Measurements from ENCODE around the gene DNAJB6. TPM values are rescaled to one million over a fixed set of nuclear protein-coding genes. Genes with fewer than 3 reads are reported as not detected.

The DNAJB6 gene
- total and polyA plus RNA-seq, 7 experiments from 2014 or later = 79.8 to 219 (median 114) TPM

GRCh38 chr7:157306846-157307838 is 29.7 kb upstream of the DNAJB6 start:
- Mint-ChIP-seq H3K27me3 (no peaks in the 10 kb centered on the region), H3K4me3 (no peak overlapping the region), H3K4me1 (peaks cover 10 to 36% (median 14%) of the 10 kb centered on the region in 7 donors), H3K27ac (peak overlapping the region in 2 of 9 donors; percentile 11 to 65), H3K36me3 (no peaks in the 10 kb centered on the region), H3K9me3 (peaks cover 0 to 1% (median 0%) of the 10 kb centered on the region in 11 donors)
- H3K4me3 ChIP-seq (ENCODE audit: low read length) = no peak overlapping the region
- intact Hi-C loops (cut with micrococcal nuclease) = no loop called here
- no peak overlapping the region for H3K27ac ChIP-seq (ENCODE audit: low read depth, low read length)
- POLR2A ChIA-PET = interaction anchor here (0.6 kb wide), 1 partner anchor 360 kb away, joined by 3 read pairs; no protein-coding TSS in a partner anchor
- no peak for DNase-seq
- no peaks in the 10 kb centered on the region for H3K27me3 ChIP-seq (ENCODE audit: control insufficient read depth in 2 of 2, insufficient read depth in 2 of 2, low read length in 2 of 2)
- H3K4me1 ChIP-seq (ENCODE audit: control insufficient read depth in 2 of 2, insufficient read depth in 2 of 2, low read length in 2 of 2) = peaks cover 0 to 7% of the 10 kb centered on the region in 2 donors
- H3K36me3 ChIP-seq (ENCODE audit: control insufficient read depth in 2 of 3, insufficient read depth in 3 of 3, low read length in 3 of 3) = no peaks in the 10 kb centered on the region
- no peaks in the 10 kb centered on the region for H3K9me3 ChIP-seq (ENCODE audit: control insufficient read depth in 2 of 3, low read length in 3 of 3)
- ATAC-seq = no peak
- CTCF ChIA-PET = no interaction called here

- intact Hi-C loops (cut with micrococcal nuclease) = no loop called here
- Mint-ChIP-seq H3K27ac (no peak overlapping the region), H3K27me3 (no peaks in the 10 kb centered on the region), H3K4me1 (peaks cover 0 to 24% (median 2%) of the 10 kb centered on the region in 7 donors), H3K9me3 (peaks cover 0 to 1% (median 0%) of the 10 kb centered on the region in 11 donors), H3K36me3 (no peaks in the 10 kb centered on the region), H3K4me3 (no peak overlapping the region)
- no peaks in the 10 kb centered on the region for H3K27me3 ChIP-seq (ENCODE audit: control insufficient read depth in 2 of 2, insufficient read depth in 2 of 2, low read length in 2 of 2)
- no peak overlapping the region for H3K4me3 ChIP-seq (ENCODE audit: low read length)
- CTCF ChIA-PET = interaction anchor here (0.6 kb wide), 1 partner anchor 41 kb away, joined by 3 read pairs; no protein-coding TSS in a partner anchor
- H3K4me1 ChIP-seq (ENCODE audit: control insufficient read depth in 2 of 2, insufficient read depth in 2 of 2, low read length in 2 of 2) = no peaks in the 10 kb centered on the region
- H3K9me3 ChIP-seq (ENCODE audit: control insufficient read depth in 2 of 3, low read length in 3 of 3) = no peaks in the 10 kb centered on the region
- POLR2A ChIA-PET = no interaction called here
- DNase-seq = no peak
- H3K27ac ChIP-seq (ENCODE audit: low read depth, low read length) = no peak overlapping the region
- no peaks in the 10 kb centered on the region for H3K36me3 ChIP-seq (ENCODE audit: control insufficient read depth in 2 of 3, insufficient read depth in 3 of 3, low read length in 3 of 3)
- ATAC-seq = no peak
Measured at GRCh38 chr7:157309988-157310668, 26.7 kb upstream of the DNAJB6 start.

- no peak for ATAC-seq
- no peaks in the 10 kb centered on the region for H3K4me1 ChIP-seq (ENCODE audit: control insufficient read depth in 2 of 2, insufficient read depth in 2 of 2, low read length in 2 of 2)
- no peaks in the 10 kb centered on the region for H3K27me3 Mint-ChIP-seq
- ChIA-PET CTCF (no interaction called here), POLR2A (no interaction called here)
- no peak overlapping the region for H3K4me3 ChIP-seq (ENCODE audit: low read length)
- peak overlapping the region in 1 of 9 donors; percentile 66 for H3K27ac Mint-ChIP-seq
- H3K27me3 ChIP-seq (ENCODE audit: control insufficient read depth in 2 of 2, insufficient read depth in 2 of 2, low read length in 2 of 2) = no peaks in the 10 kb centered on the region
- intact Hi-C loops (cut with micrococcal nuclease) = no loop called here
- no peak for DNase-seq
- H3K36me3 Mint-ChIP-seq = no peaks in the 10 kb centered on the region
- peaks cover 0 to 1% (median 0%) of the 10 kb centered on the region in 11 donors for H3K9me3 Mint-ChIP-seq
- no peak overlapping the region for H3K4me3 Mint-ChIP-seq
- H3K27ac ChIP-seq (ENCODE audit: low read depth, low read length) = no peak overlapping the region
- H3K36me3 ChIP-seq (ENCODE audit: control insufficient read depth in 2 of 3, insufficient read depth in 3 of 3, low read length in 3 of 3) = no peaks in the 10 kb centered on the region
- H3K4me1 Mint-ChIP-seq = peaks cover 0 to 24% (median 2%) of the 10 kb centered on the region in 7 donors
- H3K9me3 ChIP-seq (ENCODE audit: control insufficient read depth in 2 of 3, low read length in 3 of 3) = no peaks in the 10 kb centered on the region
Measured at GRCh38 chr7:157310676-157311185, 26.1 kb upstream of the DNAJB6 start.

- Histone ChIP-seq H3K4me1 (ENCODE audit: control insufficient read depth in 2 of 2, insufficient read depth in 2 of 2, low read length in 2 of 2) (no peaks in the 10 kb centered on the region), H3K9me3 (ENCODE audit: control insufficient read depth in 2 of 3, low read length in 3 of 3) (no peaks in the 10 kb centered on the region), H3K27me3 (ENCODE audit: control insufficient read depth in 2 of 2, insufficient read depth in 2 of 2, low read length in 2 of 2) (no peaks in the 10 kb centered on the region), H3K4me3 (ENCODE audit: low read length) (no peak overlapping the region), H3K27ac (ENCODE audit: low read depth, low read length) (no peak overlapping the region), H3K36me3 (ENCODE audit: control insufficient read depth in 2 of 3, insufficient read depth in 3 of 3, low read length in 3 of 3) (no peaks in the 10 kb centered on the region)
- Mint-ChIP-seq H3K4me3 (no peak overlapping the region), H3K36me3 (no peaks in the 10 kb centered on the region), H3K27me3 (no peaks in the 10 kb centered on the region), H3K4me1 (peaks cover 0 to 9% (median 0%) of the 10 kb centered on the region in 7 donors), H3K9me3 (peaks cover 0 to 1% (median 0%) of the 10 kb centered on the region in 11 donors), H3K27ac (no peak overlapping the region)
- ChIA-PET POLR2A (no interaction called here), CTCF (interaction anchor here (0.6 kb wide), 2 partner anchors 28 to 339 kb away, joined by 4 to 5 read pairs; no protein-coding TSS in a partner anchor)
- intact Hi-C loops (cut with micrococcal nuclease) = no loop called here
- no peak for DNase-seq
- no peak for ATAC-seq
Measured at GRCh38 chr7:157312941-157313340, 23.9 kb upstream of the DNAJB6 start.

GRCh38 chr7:157313645-157314044 is 23.2 kb upstream of the DNAJB6 start:
- Mint-ChIP-seq H3K27ac (no peak overlapping the region), H3K27me3 (no peaks in the 10 kb centered on the region), H3K4me3 (no peak overlapping the region), H3K4me1 (peaks cover 0 to 16% (median 4%) of the 10 kb centered on the region in 7 donors), H3K9me3 (peaks cover 0 to 1% (median 0%) of the 10 kb centered on the region in 11 donors), H3K36me3 (no peaks in the 10 kb centered on the region)
- POLR2A ChIA-PET = interaction anchor here (1.6 kb wide), 1 partner anchor 22 kb away, joined by 3 read pairs; no protein-coding TSS in a partner anchor
- intact Hi-C loops (cut with micrococcal nuclease) = no loop called here
- no peak overlapping the region for H3K27ac ChIP-seq (ENCODE audit: low read depth, low read length)
- no peaks in the 10 kb centered on the region for H3K27me3 ChIP-seq (ENCODE audit: control insufficient read depth in 2 of 2, insufficient read depth in 2 of 2, low read length in 2 of 2)
- H3K9me3 ChIP-seq (ENCODE audit: control insufficient read depth in 2 of 3, low read length in 3 of 3) = no peaks in the 10 kb centered on the region
- no peak overlapping the region for H3K4me3 ChIP-seq (ENCODE audit: low read length)
- ATAC-seq = no peak
- DNase-seq = no peak
- H3K4me1 ChIP-seq (ENCODE audit: control insufficient read depth in 2 of 2, insufficient read depth in 2 of 2, low read length in 2 of 2) = no peaks in the 10 kb centered on the region
- CTCF ChIA-PET = interaction anchor here (0.6 kb wide), 2 partner anchors 27 to 340 kb away, joined by 4 to 5 read pairs; no protein-coding TSS in a partner anchor
- H3K36me3 ChIP-seq (ENCODE audit: control insufficient read depth in 2 of 3, insufficient read depth in 3 of 3, low read length in 3 of 3) = no peaks in the 10 kb centered on the region

GRCh38 chr7:157318015-157318706 is 18.6 kb upstream of the DNAJB6 start:
- Mint-ChIP-seq H3K27ac (peak overlapping the region in 2 of 9 donors; percentile 80 to 91), H3K9me3 (no peaks in the 10 kb centered on the region), H3K4me1 (peaks cover 0 to 23% (median 4%) of the 10 kb centered on the region in 7 donors), H3K27me3 (no peaks in the 10 kb centered on the region), H3K36me3 (no peaks in the 10 kb centered on the region), H3K4me3 (peak overlapping the region in 1 of 10 donors; percentile 44)
- H3K36me3 ChIP-seq (ENCODE audit: control insufficient read depth in 2 of 3, insufficient read depth in 3 of 3, low read length in 3 of 3) = no peaks in the 10 kb centered on the region
- no peaks in the 10 kb centered on the region for H3K9me3 ChIP-seq (ENCODE audit: control insufficient read depth in 2 of 3, low read length in 3 of 3)
- no peaks in the 10 kb centered on the region for H3K27me3 ChIP-seq (ENCODE audit: control insufficient read depth in 2 of 2, insufficient read depth in 2 of 2, low read length in 2 of 2)
- H3K4me3 ChIP-seq (ENCODE audit: low read length) = no peak overlapping the region
- DNase-seq = peak in 1 of 9 donors; percentile 38
- POLR2A ChIA-PET = no interaction called here
- H3K4me1 ChIP-seq (ENCODE audit: control insufficient read depth in 2 of 2, insufficient read depth in 2 of 2, low read length in 2 of 2) = no peaks in the 10 kb centered on the region
- no peak overlapping the region for H3K27ac ChIP-seq (ENCODE audit: low read depth, low read length)
- peak; percentile 80 for ATAC-seq
- CTCF ChIA-PET = no interaction called here
- intact Hi-C loops (cut with micrococcal nuclease) = no loop called here

Data from naive thymus-derived CD4-positive, alpha-beta T cell (primary cell).